Keratinocyte (primary cell): ENCODE results near the gene EMP1. TPM values are rescaled to one million over a fixed set of nuclear protein-coding genes. Genes with fewer than 3 reads are reported as not detected.

ENCODE experiments used
- DNase-seq: peaks from one replicate; pipeline ENCODE4 v3.0.0-alpha.2; 2011; ENCODE audit warnings: low read depth, missing footprints, low spot score
- FAIRE-seq: peaks from 2 replicates; lab custom pipeline; 2011; peaks lifted over from hg19 to GRCh38; lab: Jason Lieb, UNC
- H2AFZ ChIP-seq: 2 replicates; pipeline ENCODE4 v1.6.0; 2012; ENCODE audit warnings: low read length, control low read depth, inconsistent platforms; ENCODE audit not compliant: control insufficient read depth
- H3K27ac ChIP-seq: 2 replicates; pipeline ENCODE4 v1.5.1; 2011; ENCODE audit warnings: low read length; ENCODE audit not compliant: control insufficient read depth, insufficient read depth
- H3K27me3 ChIP-seq: 3 replicates; pipeline ENCODE4 v1.6.0; 2011; ENCODE audit warnings: low read length; ENCODE audit not compliant: control insufficient read depth, insufficient read depth; ENCODE audit errors: extremely low read depth
- H3K36me3 ChIP-seq, 2 experiments: 2 replicates in 1 of 2; 3 replicates in 1 of 2; pipeline ENCODE4 v1.5.1; 2011; ENCODE audit warnings: low read length in 2 of 2, mild to moderate bottlenecking in 1 of 2; ENCODE audit not compliant: control insufficient read depth in 2 of 2, insufficient read depth in 2 of 2; ENCODE audit errors: extremely low read depth in 1 of 2
- H3K4me1 ChIP-seq: 3 replicates; pipeline ENCODE4 v1.5.1; 2011; ENCODE audit warnings: low read length; ENCODE audit not compliant: control insufficient read depth, insufficient read depth; ENCODE audit errors: extremely low read depth
- H3K4me2 ChIP-seq: 3 replicates; pipeline ENCODE4 v1.6.0; 2011; ENCODE audit warnings: low read depth, low read length; ENCODE audit not compliant: control insufficient read depth, insufficient read depth; ENCODE audit errors: extremely low read depth
- H3K4me3 ChIP-seq, 3 experiments: fragments of 200-600 bp in 1 of 3; sonication (generic) in 1 of 3; 2 replicates in 2 of 3; 3 replicates in 1 of 3; pipeline ENCODE4 v1.5.1; 2011 to 2016; ENCODE audit warnings: low read length in 3 of 3, mild to moderate bottlenecking in 3 of 3, control low read depth in 2 of 3, inconsistent platforms in 1 of 3, low read depth in 1 of 3, mixed read lengths in 1 of 3, mixed run types in 1 of 3, moderate library complexity in 1 of 3; ENCODE audit not compliant: control insufficient read depth in 2 of 3, insufficient read depth in 2 of 3; ENCODE audit errors: extremely low read depth in 1 of 3
- H3K79me2 ChIP-seq: 2 replicates; pipeline ENCODE4 v1.6.0; 2012; ENCODE audit warnings: low read length; ENCODE audit not compliant: control insufficient read depth, insufficient read depth
- H3K9ac ChIP-seq: 3 replicates; pipeline ENCODE4 v1.6.0; 2011; ENCODE audit warnings: low read length; ENCODE audit not compliant: control insufficient read depth, insufficient read depth; ENCODE audit errors: extremely low read depth
- H3K9me1 ChIP-seq: 3 replicates; pipeline ENCODE4 v1.6.0; 2011; ENCODE audit warnings: low read length; ENCODE audit not compliant: control insufficient read depth, insufficient read depth; ENCODE audit errors: extremely low read depth
- H3K9me3 ChIP-seq: 2 replicates; pipeline ENCODE4 v1.5.1; 2012; ENCODE audit warnings: low read depth, low read length; ENCODE audit not compliant: control insufficient read depth
- H4K20me1 ChIP-seq: 3 replicates; pipeline ENCODE4 v1.6.0; 2011; ENCODE audit warnings: low read length; ENCODE audit not compliant: control insufficient read depth, insufficient read depth; ENCODE audit errors: extremely low read depth
- CTCF ChIP-seq, 3 experiments: IDR thresholded peaks in 1 of 3; conservative IDR thresholded peaks in 1 of 3; optimal IDR thresholded peaks in 1 of 3; 2 replicates in 2 of 3; 3 replicates in 1 of 3; pipeline versions ENCODE3 to v1.5.1; 2011; ENCODE audit warnings: low read length in 3 of 3, mild to moderate bottlenecking in 3 of 3, moderate library complexity in 2 of 3, control low read depth in 1 of 3, inconsistent platforms in 1 of 3; ENCODE audit not compliant: insufficient read depth in 2 of 3; ENCODE audit errors: extremely low read depth in 1 of 3
- EZH2 ChIP-seq: IDR thresholded peaks from one replicate; pipeline ENCODE4 v1.6.1; 2012; ENCODE audit warnings: inconsistent platforms, mild to moderate bottlenecking, low read length, moderate library complexity
- dilution Hi-C: fragments of 300-500 bp; cut with MboI; formaldehyde crosslinking; loops from one replicate; pipeline ENCODE4 v1.7.0; 2020; ENCODE audit warnings: low sequenced_read_pairs; ENCODE audit not compliant: extremely low pct_ligation_motif_present
- polyA plus RNA-seq, 5 experiments: library from polyadenylated mRNA; depleted of rRNA in 3 of 5; stranded (reverse) in 3 of 5; stranded (forward) in 1 of 5; unstranded in 1 of 5; fragments of >200 nt; gene quantifications; 1 replicate in 1 of 5; 2 replicates in 3 of 5; 3 replicates in 1 of 5; pipeline versions ENCODE4 v1.2.1 to v1.2.3, GENCODE V29; 2011 to 2012; ENCODE audit warnings: missing spikeins in 2 of 5, low read depth in 1 of 5, low replicate concordance in 1 of 5

The EMP1 gene
- polyA plus RNA-seq, 1 donor (not counting 4 experiments of a cell fraction or from before 2014, with no cell fraction given), result 583 TPM

GRCh38 chr12:13194401-13195110 lies 2.0 kb upstream of the EMP1 start:
- H3K36me3 ChIP-seq, result peaks cover 2 to 9% of the 10 kb centered on the region in 2 experiments
- peaks cover 30% of the 10 kb centered on the region for H3K79me2 ChIP-seq
- no peaks in the 10 kb centered on the region for H3K27me3 ChIP-seq
- FAIRE-seq (peak; percentile 83), DNase-seq (no peak)
- peaks cover 2% of the 10 kb centered on the region for H3K9me1 ChIP-seq
- dilution Hi-C loops, result no loop called here
- peak overlapping the region; percentile 99 for H3K27ac ChIP-seq
- H4K20me1 ChIP-seq, result no peaks in the 10 kb centered on the region
- H3K4me3 ChIP-seq, result peak overlapping the region in 1 of 3 experiments; percentile 13
- H2AFZ ChIP-seq, result peak overlapping the region; percentile 62
- H3K9ac ChIP-seq, result peak overlapping the region; percentile 98
- TF ChIP-seq EZH2, result no peak
- no peak for TF ChIP-seq CTCF (optimal IDR thresholded peaks at IDR 0.05 in 1 of 3, IDR thresholded peaks at IDR 0.05 in 1 of 3, conservative IDR thresholded peaks at IDR 0.05 in 1 of 3; ENCODE audit: extremely low read depth in 1 of 3, insufficient read depth in 2 of 3, low read length in 3 of 3)
- no peaks in the 10 kb centered on the region for H3K9me3 ChIP-seq
- H3K4me2 ChIP-seq, result peak overlapping the region; percentile 83
- peaks cover 40% of the 10 kb centered on the region for H3K4me1 ChIP-seq

- Histone ChIP-seq H3K9me3 (no peaks in the 10 kb centered on the region), H3K79me2 (peaks cover 37% of the 10 kb centered on the region), H2AFZ (no peak overlapping the region), H3K4me2 (peak overlapping the region; percentile 83), H3K9ac (peak overlapping the region; percentile 98), H3K4me3 (no peak overlapping the region), H3K27ac (peak overlapping the region; percentile 99), H4K20me1 (no peaks in the 10 kb centered on the region), H3K9me1 (peaks cover 2% of the 10 kb centered on the region), H3K36me3 (peaks cover 2 to 14% of the 10 kb centered on the region in 2 experiments), H3K27me3 (no peaks in the 10 kb centered on the region), H3K4me1 (peaks cover 47% of the 10 kb centered on the region)
- TF ChIP-seq CTCF (optimal IDR thresholded peaks at IDR 0.05 in 1 of 3, IDR thresholded peaks at IDR 0.05 in 1 of 3, conservative IDR thresholded peaks at IDR 0.05 in 1 of 3; ENCODE audit: extremely low read depth in 1 of 3, insufficient read depth in 2 of 3, low read length in 3 of 3) (no peak), EZH2 (no peak)
- FAIRE-seq (peak; percentile 75), DNase-seq (no peak)
- dilution Hi-C loops, result no loop called here
Measured at GRCh38 chr12:13195250-13195649, 1.3 kb upstream of the EMP1 start.
